Upper lobe of left lung (tissue), 6 donors: ENCODE results near the gene LRRK1. TPM values are rescaled to one million over a fixed set of nuclear protein-coding genes. Genes with fewer than 3 reads are reported as not detected.
A peak's percentile ranks its signal among the peaks of the same experiment; 100 is the strongest.

ENCODE experiments used
- ATAC-seq, 2 donors: fragments of 200-7000 bp; cut with Tn5 transposase; one replicate each; pipeline ENCODE4 v1.9.1; 2022; ENCODE audit warnings: mild to moderate bottlenecking in 2 of 2, moderate library complexity in 2 of 2; ENCODE audit not compliant: low FRiP score in 2 of 2
- DNase-seq, 2 donors: peaks; one replicate each; pipeline ENCODE4 v3.0.0-alpha.2; 2019 to 2020
- H3K27ac ChIP-seq, 4 donors: fragments of 200-600 bp; sonication (generic); one replicate each; pipeline ENCODE4 v1.5.1; 2016 to 2019
- H3K27me3 ChIP-seq, 4 donors: fragments of 200-600 bp; sonication (generic); one replicate each; pipeline ENCODE4 v1.5.1; 2017 to 2019
- H3K36me3 ChIP-seq, 4 donors: fragments of 200-600 bp; sonication (generic); one replicate each; pipeline ENCODE4 v1.5.1; 2016 to 2019
- H3K4me1 ChIP-seq, 4 donors: fragments of 200-600 bp; sonication (generic); one replicate each; pipeline ENCODE4 v1.5.1; 2018 to 2019
- H3K4me3 ChIP-seq, 4 donors: fragments of 200-600 bp; sonication (generic); one replicate each; pipeline ENCODE4 v1.5.1; 2017 to 2019; ENCODE audit warnings: mild to moderate bottlenecking in 2 of 4, moderate library complexity in 1 of 4
- H3K9me3 ChIP-seq, 4 donors: fragments of 200-600 bp; sonication (generic); one replicate each; pipeline ENCODE4 v1.5.1; 2018 to 2019
- EP300 ChIP-seq, 4 donors: sonication (generic); formaldehyde crosslinking; IDR thresholded peaks; one replicate each; pipeline ENCODE4 v1.5.1; 2017; ENCODE audit warnings: antibody characterized with exemption in 4 of 4, control low read depth in 2 of 4
- POLR2A ChIP-seq, 4 donors: fragments of 450-650 bp; IDR thresholded peaks; one replicate each; pipeline ENCODE4 v1.5.1; 2016 to 2017; ENCODE audit warnings: antibody characterized with exemption in 4 of 4, mild to moderate bottlenecking in 2 of 4
- POLR2AphosphoS5 ChIP-seq, 2 donors: sonication (generic); formaldehyde crosslinking; IDR thresholded peaks; one replicate each; pipeline ENCODE4 v1.5.1; 2017; ENCODE audit warnings: antibody characterized with exemption in 2 of 2
- WGBS, 2 donors: methylation state at CpG; one replicate each; pipeline ENCODE4 v1.1.5; 2017 to 2018; 5-methylcytosine and 5-hydroxymethylcytosine counted together
- total RNA-seq, 6 donors: library from RNA; depleted of rRNA in 4 of 6; stranded (reverse); fragments of >200 nt in 4 of 6; gene quantifications; one replicate each; pipeline versions ENCODE4 v1.1.0 to v1.2.1, GENCODE V29; 2016 to 2021
- TF ChIP-seq, protein P1 (sequence below), 6 experiments: fragments of 450-650 bp in 4 of 6; fragments of 200-600 bp in 2 of 6; sonication (generic) in 2 of 6; IDR thresholded peaks; one replicate each; pipeline ENCODE4 v1.5.1; 2016 to 2019; ENCODE audit warnings: antibody characterized with exemption in 6 of 6
- donor health status: DM: no; HTN: no; CAD: no; lungs with moderate emphysema.
- donor health status: DM: no; HTN: yes; CAD: no; lungs with severe emphysema.

Gene LRRK1
- total RNA-seq, 6 donors from 2014 or later: 15.0 to 47.1 (median 31.2) TPM

GRCh38 chr15:101063212-101063611 is 144.1 kb downstream of the LRRK1 start:
- peaks cover 0 to 66% (median 29%) of the 10 kb centered on the region in 4 donors for H3K36me3 ChIP-seq
- no peak overlapping the region for H3K4me3 ChIP-seq
- peak in 1 of 2 donors; percentile 12 for DNase-seq
- H3K27me3 ChIP-seq: no peaks in the 10 kb centered on the region
- peaks cover 0 to under 1% (median 0%) of the 10 kb centered on the region in 4 donors for H3K4me1 ChIP-seq
- no peaks in the 10 kb centered on the region for H3K9me3 ChIP-seq
- no peak for ATAC-seq
- WGBS, 2 donors: 96 to 97% methylated on average over 9 of the region's 9 CpGs
- no peak for TF ChIP-seq POLR2A (IDR thresholded peaks at IDR 0.05)
- no peak for TF ChIP-seq POLR2AphosphoS5 (IDR thresholded peaks at IDR 0.05)
- TF ChIP-seq, protein P1, sequence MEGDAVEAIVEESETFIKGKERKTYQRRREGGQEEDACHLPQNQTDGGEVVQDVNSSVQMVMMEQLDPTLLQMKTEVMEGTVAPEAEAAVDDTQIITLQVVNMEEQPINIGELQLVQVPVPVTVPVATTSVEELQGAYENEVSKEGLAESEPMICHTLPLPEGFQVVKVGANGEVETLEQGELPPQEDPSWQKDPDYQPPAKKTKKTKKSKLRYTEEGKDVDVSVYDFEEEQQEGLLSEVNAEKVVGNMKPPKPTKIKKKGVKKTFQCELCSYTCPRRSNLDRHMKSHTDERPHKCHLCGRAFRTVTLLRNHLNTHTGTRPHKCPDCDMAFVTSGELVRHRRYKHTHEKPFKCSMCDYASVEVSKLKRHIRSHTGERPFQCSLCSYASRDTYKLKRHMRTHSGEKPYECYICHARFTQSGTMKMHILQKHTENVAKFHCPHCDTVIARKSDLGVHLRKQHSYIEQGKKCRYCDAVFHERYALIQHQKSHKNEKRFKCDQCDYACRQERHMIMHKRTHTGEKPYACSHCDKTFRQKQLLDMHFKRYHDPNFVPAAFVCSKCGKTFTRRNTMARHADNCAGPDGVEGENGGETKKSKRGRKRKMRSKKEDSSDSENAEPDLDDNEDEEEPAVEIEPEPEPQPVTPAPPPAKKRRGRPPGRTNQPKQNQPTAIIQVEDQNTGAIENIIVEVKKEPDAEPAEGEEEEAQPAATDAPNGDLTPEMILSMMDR (IDR thresholded peaks at IDR 0.05): no peak
- no peak for TF ChIP-seq EP300 (IDR thresholded peaks at IDR 0.05)
- no peak overlapping the region for H3K27ac ChIP-seq

- Histone ChIP-seq H3K9me3 (no peaks in the 10 kb centered on the region), H3K27me3 (no peaks in the 10 kb centered on the region), H3K36me3 (peaks cover 0 to 57% (median 29%) of the 10 kb centered on the region in 4 donors), H3K4me3 (no peak overlapping the region), H3K27ac (no peak overlapping the region), H3K4me1 (peaks cover 3 to 10% (median 6%) of the 10 kb centered on the region in 4 donors)
- no peak for TF ChIP-seq POLR2AphosphoS5 (IDR thresholded peaks at IDR 0.05)
- TF ChIP-seq, protein P1 (IDR thresholded peaks at IDR 0.05): no peak
- no peak for TF ChIP-seq EP300 (IDR thresholded peaks at IDR 0.05)
- no peak for TF ChIP-seq POLR2A (IDR thresholded peaks at IDR 0.05)
- ATAC-seq (no peak), DNase-seq (peak; percentile 19 to 84)
- WGBS, 2 donors: 77 to 79% methylated on average over 23 to 30 of the region's 30 CpGs
Measured at GRCh38 chr15:101063891-101064794, 145.0 kb downstream of the LRRK1 start.

DNA sequence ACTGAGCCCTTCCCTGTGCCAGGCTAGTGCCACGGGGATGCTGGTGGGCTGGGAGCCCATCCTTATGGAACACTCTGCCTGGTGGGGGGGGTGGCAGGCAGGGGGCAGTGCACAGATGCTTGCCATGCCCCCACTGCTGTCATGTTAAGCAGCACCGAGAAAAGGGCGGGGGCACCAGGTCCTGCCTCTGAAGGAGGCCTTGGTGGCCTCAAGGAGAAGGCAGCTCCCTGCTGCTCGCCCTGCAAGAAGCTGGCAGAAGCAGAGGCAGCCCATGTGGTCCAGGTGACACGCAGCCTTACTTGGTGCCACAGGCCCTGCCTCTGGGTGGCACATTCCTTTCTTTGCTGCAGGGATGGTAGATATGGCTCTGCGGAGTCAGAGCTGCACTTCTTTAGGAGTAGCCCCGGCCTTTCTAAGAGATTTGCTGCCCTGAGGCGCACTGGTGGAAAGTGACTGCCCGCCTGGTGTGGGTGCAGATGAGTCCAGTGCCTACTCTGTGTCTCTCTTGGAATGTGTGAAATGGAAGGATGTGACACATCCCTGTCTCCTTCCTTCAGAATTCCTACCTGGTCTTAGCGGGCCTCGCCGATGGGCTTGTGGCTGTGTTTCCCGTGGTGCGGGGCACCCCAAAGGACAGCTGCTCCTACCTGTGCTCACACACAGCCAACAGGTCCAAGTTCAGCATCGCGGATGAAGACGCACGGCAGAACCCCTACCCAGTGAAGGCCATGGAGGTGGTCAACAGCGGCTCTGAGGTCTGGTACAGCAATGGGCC is 145.8 kb downstream of the LRRK1 start:
- peaks cover 0 to 52% (median 29%) of the 10 kb centered on the region in 4 donors for H3K36me3 ChIP-seq
- WGBS, 2 donors: 82 to 96% methylated on average over 2 to 19 of the region's 19 CpGs
- TF ChIP-seq, protein P1 (IDR thresholded peaks at IDR 0.05): no peak
- TF ChIP-seq EP300 (IDR thresholded peaks at IDR 0.05) (no peak), POLR2AphosphoS5 (IDR thresholded peaks at IDR 0.05) (no peak), POLR2A (IDR thresholded peaks at IDR 0.05) (no peak)
- peaks cover 3 to 11% (median 7%) of the 10 kb centered on the region in 4 donors for H3K4me1 ChIP-seq
- H3K27ac ChIP-seq: no peak overlapping the region
- no peaks in the 10 kb centered on the region for H3K27me3 ChIP-seq
- DNase-seq (peak in 1 of 2 donors; percentile 15), ATAC-seq (no peak)
- no peaks in the 10 kb centered on the region for H3K9me3 ChIP-seq
- H3K4me3 ChIP-seq: no peak overlapping the region

GRCh38 chr15:101065570-101066221 is 146.5 kb downstream of the LRRK1 start:
- no peak for TF ChIP-seq POLR2A (IDR thresholded peaks at IDR 0.05)
- no peak for ATAC-seq
- no peak for DNase-seq
- peaks cover 5 to 17% (median 13%) of the 10 kb centered on the region in 4 donors for H3K4me1 ChIP-seq
- no peaks in the 10 kb centered on the region for H3K9me3 ChIP-seq
- H3K36me3 ChIP-seq: peaks cover 0 to 50% (median 27%) of the 10 kb centered on the region in 4 donors
- H3K27ac ChIP-seq: no peak overlapping the region
- no peaks in the 10 kb centered on the region for H3K27me3 ChIP-seq
- 95 to 96% methylated on average over 12 to 22 of the region's 28 CpGs for WGBS, 2 donors
- no peak overlapping the region for H3K4me3 ChIP-seq
